Gastrocnemius medialis (tissue), 4 donors: ENCODE data around the gene CABP7.

Source experiments
- POLR2A ChIP-seq, 2 donors: fragments of 450-650 bp; IDR thresholded peaks; one replicate each; pipeline ENCODE4 v1.6.1; 2017; ENCODE audit warnings: antibody characterized with exemption in 2 of 2, mild to moderate bottlenecking in 2 of 2, moderate library complexity in 2 of 2
- TF ChIP-seq, protein P1 (sequence below), 5 experiments: fragments of 450-650 bp in 3 of 5; fragments of 200-600 bp in 2 of 5; sonication (generic) in 2 of 5; IDR thresholded peaks in 4 of 5; conservative IDR thresholded peaks in 1 of 5; 1 replicate in 4 of 5; 2 replicates in 1 of 5; pipeline ENCODE4 v1.5.1; 2016 to 2019; ENCODE audit warnings: antibody characterized with exemption in 5 of 5, mild to moderate bottlenecking in 3 of 5, moderate library complexity in 3 of 5

DNA sequence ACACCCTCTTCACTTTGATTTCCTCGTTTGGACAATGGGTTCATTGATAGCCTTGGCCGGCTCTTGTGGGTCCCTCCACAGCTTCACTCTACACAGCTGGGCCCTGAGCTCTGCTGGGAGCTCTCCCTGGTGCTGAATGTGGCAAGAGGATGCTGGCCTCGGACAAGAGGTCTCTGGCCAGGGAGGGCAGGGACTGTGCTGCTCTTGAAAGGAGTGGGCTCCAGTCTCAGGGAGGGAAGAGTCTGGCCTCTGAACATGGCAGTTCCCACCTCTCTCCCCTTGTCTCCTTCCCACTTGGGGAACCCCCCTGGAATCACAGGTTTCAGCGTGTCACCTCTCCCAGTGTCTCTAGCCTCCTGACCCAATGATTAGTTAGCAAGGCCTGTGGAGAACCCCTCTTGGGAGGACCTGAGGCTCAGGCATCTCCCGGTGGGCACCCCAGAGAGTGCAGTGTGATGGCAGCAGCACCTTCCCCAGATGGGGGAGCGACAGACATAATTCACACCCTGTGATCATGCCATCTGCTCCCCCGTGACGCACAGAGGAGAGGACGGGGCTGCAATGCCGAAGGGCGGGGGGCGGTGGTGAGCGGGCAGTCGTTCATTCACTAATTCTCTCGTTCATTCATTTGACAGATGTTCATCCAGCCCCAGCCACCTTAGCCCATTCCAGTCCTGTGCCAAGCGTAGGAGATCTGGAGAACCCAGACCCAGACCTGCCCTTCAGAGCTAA is 2.8 kb upstream of the CABP7 start:
- TF ChIP-seq, protein P1, sequence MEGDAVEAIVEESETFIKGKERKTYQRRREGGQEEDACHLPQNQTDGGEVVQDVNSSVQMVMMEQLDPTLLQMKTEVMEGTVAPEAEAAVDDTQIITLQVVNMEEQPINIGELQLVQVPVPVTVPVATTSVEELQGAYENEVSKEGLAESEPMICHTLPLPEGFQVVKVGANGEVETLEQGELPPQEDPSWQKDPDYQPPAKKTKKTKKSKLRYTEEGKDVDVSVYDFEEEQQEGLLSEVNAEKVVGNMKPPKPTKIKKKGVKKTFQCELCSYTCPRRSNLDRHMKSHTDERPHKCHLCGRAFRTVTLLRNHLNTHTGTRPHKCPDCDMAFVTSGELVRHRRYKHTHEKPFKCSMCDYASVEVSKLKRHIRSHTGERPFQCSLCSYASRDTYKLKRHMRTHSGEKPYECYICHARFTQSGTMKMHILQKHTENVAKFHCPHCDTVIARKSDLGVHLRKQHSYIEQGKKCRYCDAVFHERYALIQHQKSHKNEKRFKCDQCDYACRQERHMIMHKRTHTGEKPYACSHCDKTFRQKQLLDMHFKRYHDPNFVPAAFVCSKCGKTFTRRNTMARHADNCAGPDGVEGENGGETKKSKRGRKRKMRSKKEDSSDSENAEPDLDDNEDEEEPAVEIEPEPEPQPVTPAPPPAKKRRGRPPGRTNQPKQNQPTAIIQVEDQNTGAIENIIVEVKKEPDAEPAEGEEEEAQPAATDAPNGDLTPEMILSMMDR (IDR thresholded peaks at IDR 0.05 in 4 of 5, conservative IDR thresholded peaks at IDR 0.05 in 1 of 5): no peak
- no peak for TF ChIP-seq POLR2A (IDR thresholded peaks at IDR 0.05)
